Measurements from ENCODE around the gene ACP6.
"Not testable (repeated sequence)": the region's sequence is repeated elsewhere in the genome, so short reads cannot be mapped to it uniquely, and the experiment has no call there.

ACP6 gene

GRCh38 chr1:147670319-147671001 is at the start of gene ACP6:
Gene ACP6, minus strand, starts transcription at chr1:147670524. Its CDS starts 476 bp downstream, at chr1:147670048.
- peak; percentile 45 for FAIRE-seq

- FAIRE-seq = no peak
These were observed 49.4 kb upstream of the ACP6 start for GRCh38 chr1:147719711-147720225.

GRCh38 chr1:147719029-147719698 is 48.8 kb upstream of the ACP6 start:
- FAIRE-seq = no peak

GRCh38 chr1:147717706-147718097 is 47.4 kb upstream of the ACP6 start:
- FAIRE-seq = no peak

- FAIRE-seq = peak; percentile 96
These were observed 46.9 kb upstream of the ACP6 start for GRCh38 chr1:147717051-147717705.

GRCh38 chr1:147712605-147713004 is 42.3 kb upstream of the ACP6 start:
- FAIRE-seq = no peak

GRCh38 chr1:147700042-147701006 is 30.0 kb upstream of the ACP6 start:
- no peak for FAIRE-seq

GRCh38 chr1:147699686-147700041 is 29.3 kb upstream of the ACP6 start:
- no peak for FAIRE-seq

GRCh38 chr1:147683163-147683763 is 12.9 kb upstream of the ACP6 start:
- no peak for FAIRE-seq

- not testable (repeated sequence) for FAIRE-seq
These were observed 10.4 kb upstream of the ACP6 start for GRCh38 chr1:147680608-147681235.

- not testable (repeated sequence) for FAIRE-seq
These were observed 7.4 kb upstream of the ACP6 start for GRCh38 chr1:147677681-147678080.

- FAIRE-seq = no peak
These were observed 6.2 kb upstream of the ACP6 start for GRCh38 chr1:147676311-147677085.

GRCh38 chr1:147673816-147674215 is 3.5 kb upstream of the ACP6 start:
- no peak for FAIRE-seq

GRCh38 chr1:147673406-147673805 is 3.1 kb upstream of the ACP6 start:
- FAIRE-seq = no peak

- no peak for FAIRE-seq
These were observed 630 bp downstream of the ACP6 start for GRCh38 chr1:147669469-147670318.

GRCh38 chr1:147665521-147665920 is 4.8 kb downstream of the ACP6 start:
- no peak for FAIRE-seq

- no peak for FAIRE-seq
These were observed 6.1 kb downstream of the ACP6 start for GRCh38 chr1:147664206-147664605.

GRCh38 chr1:147654511-147654910 is 15.8 kb downstream of the ACP6 start:
- no peak for FAIRE-seq

GRCh38 chr1:147652306-147652705 is 18.0 kb downstream of the ACP6 start:
- FAIRE-seq = no peak

- FAIRE-seq = no peak
These were observed 18.9 kb downstream of the ACP6 start for GRCh38 chr1:147651466-147651865.
